NCI-H2196 (cell line): Measurements from ENCODE around the gene STING1.
"Not testable (repeated sequence)": the region's sequence is repeated elsewhere in the genome, so short reads cannot be mapped to it uniquely, and the experiment has no call there.

Experiments used
- DNase-seq: peaks from one replicate; lab custom pipeline; 2025; ENCODE audit not compliant: unreplicated experiment; lab: John Stamatoyannopoulos, UW

The STING1 gene

GRCh38 chr5:139440416-139440815 is 42.1 kb downstream of the STING1 start:
- not testable (repeated sequence) for DNase-seq

- DNase-seq, result peak; percentile 93
Observed at GRCh38 chr5:139439013-139439903, 43.3 kb downstream of the STING1 start, which contains the start of gene DNAJC18. DNAJC18 (minus strand) TSS chr5:139439525; CDS start chr5:139439445, 80 bp downstream.

GRCh38 chr5:139438707-139439012 is 43.9 kb downstream of the STING1 start:
- no peak for DNase-seq

GRCh38 chr5:139435676-139436075 is 46.9 kb downstream of the STING1 start:
- no peak for DNase-seq

- no peak for DNase-seq
Observed at GRCh38 chr5:139431706-139432105, 50.9 kb downstream of the STING1 start.

- DNase-seq, result no peak
Observed at GRCh38 chr5:139430015-139430414, 52.5 kb downstream of the STING1 start.

GRCh38 chr5:139426203-139426885 is 56.2 kb downstream of the STING1 start:
- DNase-seq, result no peak
